ENCODE results near the gene DCUN1D3.

- TF ChIP-seq CTCF (IDR thresholded peaks at IDR 0.05; ENCODE audit: poor library complexity), result no peak
- no peak for TF ChIP-seq EZH2 (IDR thresholded peaks at IDR 0.05; ENCODE audit: borderline replicate concordance)
- TF ChIP-seq EZH2phosphoT487 (IDR thresholded peaks at IDR 0.05; ENCODE audit: low read depth, severe bottlenecking, unreplicated experiment), result no peak
Measured at GRCh38 chr16:20918486-20919239, 18.5 kb upstream of the DCUN1D3 start.

All from hepatocyte (in vitro differentiated cells).